Fibroblast of lung (primary cell): ENCODE measurements around the gene RNASE1.

ENCODE experiments used
- CTCF ChIP-seq, 2 donors: IDR thresholded peaks in 1 of 2; conservative IDR thresholded peaks in 1 of 2; 1 replicate in 1 of 2; 2 replicates in 1 of 2; pipeline ENCODE4 v1.5.1; 2011 to 2012; ENCODE audit warnings: low read length in 2 of 2, control low read depth in 1 of 2, inconsistent platforms in 1 of 2, low read depth in 1 of 2, mild to moderate bottlenecking in 1 of 2
- EZH2 ChIP-seq: IDR thresholded peaks from 2 replicates; pipeline ENCODE4 v1.5.1; 2012; ENCODE audit warnings: low read length, control low read depth, mild to moderate bottlenecking; ENCODE audit errors: missing control alignments

- TF ChIP-seq CTCF (conservative IDR thresholded peaks at IDR 0.05 in 1 of 2, IDR thresholded peaks at IDR 0.05 in 1 of 2; ENCODE audit: low read depth in 1 of 2, low read length in 2 of 2), result no peak
- TF ChIP-seq EZH2, result no peak
These were observed 21.2 kb upstream of the RNASE1 start for GRCh38 chr14:20823859-20824258.
